EL (cell line): Measurements from ENCODE around the gene NFATC2IP.
"Not testable (repeated sequence)": the region's sequence is repeated elsewhere in the genome, so short reads cannot be mapped to it uniquely, and the experiment has no call there.

ENCODE experiments used
- DNase-seq: peaks from one replicate; pipeline ENCODE4 v3.0.0-alpha.2; 2016

NFATC2IP gene

GRCh38 chr16:28974437-28975157, 23.9 kb downstream of the NFATC2IP start, which contains the start of gene SPNS1:
Gene SPNS1 (plus strand): TSS chr16:28974778. CDS start chr16:28975152, 374 bp downstream.
- DNase-seq = peak; percentile 95

- DNase-seq = no peak
Observed at GRCh38 chr16:28975158-28975599, 24.4 kb downstream of the NFATC2IP start.

DNA sequence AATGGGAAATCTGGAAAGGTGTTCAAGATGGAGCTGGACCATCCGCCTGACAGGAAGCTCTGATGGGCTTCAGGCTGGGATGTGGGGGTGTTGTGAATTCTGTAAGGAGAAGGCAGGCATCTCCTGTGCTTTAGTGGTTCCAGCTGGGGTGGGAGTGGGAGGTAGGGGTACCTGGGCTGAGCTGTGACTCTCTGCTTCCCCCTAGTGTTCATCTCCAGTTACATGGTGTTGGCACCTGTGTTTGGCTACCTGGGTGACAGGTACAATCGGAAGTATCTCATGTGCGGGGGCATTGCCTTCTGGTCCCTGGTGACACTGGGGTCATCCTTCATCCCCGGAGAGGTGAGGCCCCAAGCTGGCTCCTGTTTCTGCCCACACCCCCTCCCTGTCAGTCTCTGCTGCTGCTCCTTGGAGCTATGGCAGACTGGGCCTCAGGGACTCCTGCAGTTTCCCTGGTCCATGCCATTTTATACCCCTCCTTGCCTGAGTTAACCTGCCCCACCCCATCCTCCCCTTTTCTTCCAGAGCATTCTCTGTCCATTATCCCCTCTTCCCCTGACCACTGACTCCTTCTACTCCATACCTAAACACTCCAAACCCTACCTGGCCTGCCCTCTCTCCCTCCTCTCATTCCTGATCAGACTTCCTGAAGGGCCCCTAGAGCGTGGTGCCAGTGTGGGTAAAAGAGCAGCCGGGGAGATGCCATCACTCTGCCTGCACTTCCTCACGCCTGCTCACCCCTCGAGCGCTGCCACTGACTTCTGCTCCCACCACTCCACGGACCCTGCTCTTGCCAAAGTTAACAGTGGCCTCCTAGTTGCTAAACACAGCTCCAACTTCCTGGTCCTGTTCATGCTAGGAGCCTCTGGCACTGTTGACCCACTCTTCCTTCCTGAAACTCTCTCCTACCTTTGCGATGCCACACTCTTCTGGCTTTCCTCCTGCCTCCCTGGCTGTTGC, 27.2 kb downstream of the NFATC2IP start:
- DNase-seq = no peak

- not testable (repeated sequence) for DNase-seq
Observed at GRCh38 chr16:28980330-28980729, 29.6 kb downstream of the NFATC2IP start.

DNA sequence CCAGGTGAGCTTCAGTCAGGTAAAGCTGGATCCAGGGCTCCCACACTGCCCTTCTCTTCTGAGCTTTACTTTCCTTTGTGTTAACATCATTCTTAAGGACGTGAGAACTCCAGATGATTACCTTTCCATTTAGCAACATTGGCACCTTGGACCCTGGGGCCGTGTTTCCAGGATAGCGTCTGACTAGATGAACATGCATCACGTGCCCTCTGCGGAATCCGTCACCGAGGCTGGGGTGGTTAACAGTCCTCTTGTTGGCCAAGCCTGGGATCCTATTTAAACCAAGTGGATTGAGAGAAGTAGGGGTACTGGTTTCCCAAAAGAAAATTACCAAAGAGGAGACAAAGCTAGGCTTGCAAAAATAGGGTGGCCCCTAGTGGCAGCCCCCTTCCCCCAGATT, 30.2 kb downstream of the NFATC2IP start:
- DNase-seq = no peak

DNA sequence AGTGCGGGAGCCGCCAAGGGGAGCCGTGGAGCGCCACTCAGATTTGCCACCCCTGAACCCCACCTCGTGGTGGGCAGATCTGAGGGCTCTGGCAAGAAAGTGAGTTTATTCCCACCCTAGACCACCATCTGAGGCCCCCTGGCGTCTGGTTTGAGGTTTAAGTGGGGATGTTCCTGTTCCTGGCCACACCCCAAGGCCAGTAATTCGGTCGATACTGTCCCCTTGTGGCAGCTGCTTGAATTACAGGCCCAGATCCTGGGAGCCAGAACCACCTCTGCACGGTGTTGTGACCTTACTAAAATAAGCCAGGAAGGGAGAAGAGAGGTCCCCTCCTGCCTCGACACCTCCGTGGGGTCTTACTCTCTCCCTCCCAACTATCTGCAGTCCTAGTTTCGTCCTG, 30.8 kb downstream of the NFATC2IP start:
- no peak for DNase-seq

DNA sequence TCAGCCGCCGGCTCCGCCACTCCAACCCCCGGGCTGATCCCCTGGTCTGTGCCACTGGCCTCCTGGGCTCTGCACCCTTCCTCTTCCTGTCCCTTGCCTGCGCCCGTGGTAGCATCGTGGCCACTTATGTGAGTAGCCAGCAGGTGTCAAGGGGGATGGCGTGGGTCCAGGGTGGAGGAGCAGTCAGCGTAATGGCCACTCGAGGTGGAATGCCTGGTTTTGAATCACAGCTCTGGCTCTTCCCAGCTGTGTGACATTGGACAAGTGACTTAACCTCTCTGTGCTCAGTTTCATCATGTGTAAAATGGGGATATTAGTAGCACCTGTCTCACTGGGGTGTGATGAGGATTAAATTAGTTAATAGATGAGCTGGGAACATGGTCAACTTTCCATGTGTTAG, 31.7 kb downstream of the NFATC2IP start:
- DNase-seq = no peak

DNA sequence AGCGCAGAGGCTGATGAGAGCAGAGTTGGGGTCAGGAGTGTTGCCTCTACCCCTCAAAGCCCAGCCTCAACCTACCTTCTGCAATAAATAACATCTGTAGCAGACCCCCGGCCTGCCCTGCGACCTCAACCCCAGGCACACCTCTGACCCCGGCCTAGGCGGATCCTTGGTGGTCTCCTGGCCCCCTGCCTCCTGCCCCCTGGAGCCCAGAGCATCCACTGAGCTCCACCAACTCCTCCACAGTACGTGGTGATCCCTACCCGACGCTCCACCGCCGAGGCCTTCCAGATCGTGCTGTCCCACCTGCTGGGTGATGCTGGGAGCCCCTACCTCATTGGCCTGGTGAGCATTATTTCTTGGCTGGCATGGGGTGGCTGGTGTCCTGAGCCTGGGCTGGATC, 32.2 kb downstream of the NFATC2IP start:
- DNase-seq = no peak

DNA sequence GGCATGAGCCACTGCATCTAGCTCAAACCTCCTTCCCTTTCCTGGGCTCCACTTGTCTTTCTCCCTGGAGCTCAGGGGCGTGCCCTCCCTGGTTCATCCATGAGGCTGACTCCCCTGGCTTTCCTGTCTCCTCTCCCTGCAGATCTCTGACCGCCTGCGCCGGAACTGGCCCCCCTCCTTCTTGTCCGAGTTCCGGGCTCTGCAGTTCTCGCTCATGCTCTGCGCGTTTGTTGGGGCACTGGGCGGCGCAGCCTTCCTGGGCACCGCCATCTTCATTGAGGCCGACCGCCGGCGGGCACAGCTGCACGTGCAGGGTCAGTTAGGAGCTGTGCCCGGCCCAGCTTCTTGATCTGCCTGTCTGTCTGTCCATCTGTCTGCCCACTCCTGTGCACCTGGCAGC, 32.9 kb downstream of the NFATC2IP start:
- DNase-seq = no peak

DNA sequence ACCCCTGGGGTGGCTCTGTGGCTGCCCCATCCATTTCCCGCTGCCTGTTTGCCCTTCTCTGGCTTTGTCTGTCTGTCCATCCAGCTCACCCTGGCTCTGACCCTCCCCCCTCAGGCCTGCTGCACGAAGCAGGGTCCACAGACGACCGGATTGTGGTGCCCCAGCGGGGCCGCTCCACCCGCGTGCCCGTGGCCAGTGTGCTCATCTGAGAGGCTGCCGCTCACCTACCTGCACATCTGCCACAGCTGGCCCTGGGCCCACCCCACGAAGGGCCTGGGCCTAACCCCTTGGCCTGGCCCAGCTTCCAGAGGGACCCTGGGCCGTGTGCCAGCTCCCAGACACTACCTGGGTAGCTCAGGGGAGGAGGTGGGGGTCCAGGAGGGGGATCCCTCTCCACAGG, 33.4 kb downstream of the NFATC2IP start:
- no peak for DNase-seq

GRCh38 chr16:28984619-28985135, 33.9 kb downstream of the NFATC2IP start, which contains the start of gene LAT:
Gene LAT (plus strand): TSS chr16:28985052. CDS start chr16:28985418, 366 bp downstream.
- no peak for DNase-seq

DNA sequence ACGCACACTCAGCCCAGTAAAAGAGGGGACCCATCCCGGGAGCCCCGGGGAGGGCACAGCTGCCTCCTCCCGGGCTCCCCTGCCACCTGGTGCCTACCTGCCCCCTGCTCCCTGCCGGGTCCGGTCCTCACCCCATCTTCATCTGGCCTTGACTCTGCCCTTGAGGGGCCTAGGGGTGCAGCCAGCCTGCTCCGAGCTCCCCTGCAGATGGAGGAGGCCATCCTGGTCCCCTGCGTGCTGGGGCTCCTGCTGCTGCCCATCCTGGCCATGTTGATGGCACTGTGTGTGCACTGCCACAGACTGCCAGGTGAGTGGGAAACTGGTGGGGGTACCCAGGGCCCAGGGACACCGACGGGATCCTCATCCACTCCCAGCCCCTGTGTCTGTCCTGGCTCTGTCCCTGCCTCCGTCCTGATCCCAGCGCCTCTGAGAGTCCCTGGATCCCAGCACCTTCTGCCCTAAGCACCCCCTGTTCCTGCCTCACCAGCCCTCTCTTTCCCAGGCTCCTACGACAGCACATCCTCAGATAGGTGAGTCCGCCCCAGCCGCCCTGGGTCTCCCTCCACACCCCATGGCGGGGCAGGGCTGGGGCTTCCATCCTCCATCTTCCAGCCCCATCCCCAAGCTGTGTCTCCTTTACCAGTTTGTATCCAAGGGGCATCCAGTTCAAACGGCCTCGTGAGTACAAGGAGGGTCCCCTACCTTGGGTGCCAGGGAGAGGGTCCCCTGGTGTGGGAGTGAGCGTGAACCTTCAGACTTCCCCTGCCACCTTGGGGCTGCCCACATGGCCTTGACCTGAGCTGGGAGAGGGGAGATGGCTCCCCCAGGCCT, 34.7 kb downstream of the NFATC2IP start:
- no peak for DNase-seq

DNA sequence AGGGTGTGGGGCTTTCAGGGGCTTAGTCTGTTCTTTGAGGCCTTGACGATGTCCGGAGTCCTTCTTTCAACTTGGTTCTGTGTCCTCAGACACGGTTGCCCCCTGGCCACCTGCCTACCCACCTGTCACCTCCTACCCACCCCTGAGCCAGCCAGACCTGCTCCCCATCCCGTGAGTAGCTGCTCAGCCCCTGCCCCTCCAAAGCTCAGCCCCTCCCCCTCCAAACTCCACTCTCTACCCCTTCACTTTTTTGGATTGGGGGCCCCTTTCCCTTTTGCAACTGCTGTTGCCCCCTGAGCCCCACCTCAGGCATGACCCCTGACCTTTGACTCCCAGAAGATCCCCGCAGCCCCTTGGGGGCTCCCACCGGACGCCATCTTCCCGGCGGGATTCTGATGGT, 35.3 kb downstream of the NFATC2IP start:
- DNase-seq = no peak

GRCh38 chr16:28986492-28986891, 35.8 kb downstream of the NFATC2IP start:
- no peak for DNase-seq

- DNase-seq = no peak
Observed at GRCh38 chr16:28987170-28987853, 36.6 kb downstream of the NFATC2IP start.

- DNase-seq = no peak
Observed at GRCh38 chr16:28989363-28989762, 38.6 kb downstream of the NFATC2IP start.

GRCh38 chr16:28990375-28991040, 39.8 kb downstream of the NFATC2IP start:
- DNase-seq = no peak

DNA sequence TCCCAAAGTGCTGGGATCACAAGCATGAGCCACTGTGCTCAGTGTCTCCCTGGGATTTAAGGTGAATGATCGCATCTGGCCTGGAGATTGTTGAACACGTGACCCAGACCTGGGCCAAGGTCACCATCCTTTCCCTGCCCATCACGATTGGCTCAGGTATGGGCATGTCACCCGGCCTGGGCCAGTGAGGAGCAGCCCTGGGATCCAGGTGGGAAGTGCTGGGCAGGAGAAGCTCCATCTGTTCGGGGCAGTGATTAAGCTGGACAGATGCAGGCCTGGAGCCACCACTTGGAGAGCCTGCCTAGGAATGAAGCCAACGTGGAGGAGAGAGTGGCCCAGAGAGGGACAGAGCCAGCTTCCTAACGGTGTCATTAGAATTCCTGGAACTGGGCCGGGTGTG, 41.0 kb downstream of the NFATC2IP start:
- DNase-seq = no peak

GRCh38 chr16:28992496-28992895, 41.8 kb downstream of the NFATC2IP start:
- DNase-seq = no peak

- no peak for DNase-seq
Observed at GRCh38 chr16:28998837-28999236, 48.1 kb downstream of the NFATC2IP start.

DNA sequence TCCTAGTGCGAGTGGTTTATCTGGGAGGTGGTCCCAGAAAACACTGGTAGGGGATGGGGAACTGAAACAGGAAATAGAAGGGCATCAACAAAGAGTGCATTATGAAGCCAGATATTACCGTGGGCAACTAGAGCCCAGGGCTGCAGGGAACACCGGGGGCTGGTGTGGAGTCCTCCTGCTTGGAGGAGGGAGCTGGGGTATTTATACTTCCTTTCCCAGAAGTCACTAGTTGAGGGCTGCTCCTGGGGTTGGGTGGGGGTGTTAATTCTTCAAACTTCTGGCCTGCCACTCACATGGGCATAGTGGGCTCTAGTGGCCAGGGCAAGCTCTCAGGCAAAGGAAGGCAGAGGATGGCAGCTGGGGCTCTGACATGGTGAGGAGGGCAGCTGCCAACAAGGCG, 48.8 kb downstream of the NFATC2IP start:
- DNase-seq = no peak
